Progenitor cell of endocrine pancreas (in vitro differentiated cells): Measurements from ENCODE around the gene MRGPRG. TPM values are rescaled to one million over a fixed set of nuclear protein-coding genes. Genes with fewer than 3 reads are reported as not detected.

Experiments used
- DNase-seq: peaks from one replicate; pipeline ENCODE4 v3.0.0; 2021; ENCODE audit warnings: low spot score; ENCODE audit not compliant: unreplicated experiment
- H3K27ac Mint-ChIP-seq: 2 replicates; pipeline ENCODE4 v1.8.0; 2021; ENCODE audit warnings: mild to moderate bottlenecking, moderate library complexity, mixed read lengths
- H3K27me3 Mint-ChIP-seq: 2 replicates; pipeline ENCODE4 v1.8.0; 2021; ENCODE audit warnings: mixed read lengths
- H3K36me3 Mint-ChIP-seq: 2 replicates; pipeline ENCODE4 v1.8.0; 2022; ENCODE audit warnings: mixed read lengths; ENCODE audit not compliant: insufficient read depth
- H3K4me1 Mint-ChIP-seq: 2 replicates; pipeline ENCODE4 v1.8.0; 2021; ENCODE audit warnings: low read depth, mixed read lengths
- H3K4me3 Mint-ChIP-seq: 2 replicates; pipeline ENCODE4 v1.8.0; 2021; ENCODE audit warnings: low read depth, mild to moderate bottlenecking, moderate library complexity, mixed read lengths
- H3K9me3 Mint-ChIP-seq: 2 replicates; pipeline ENCODE4 v1.8.0; 2021; ENCODE audit warnings: low read depth, mixed read lengths
- CTCF ChIP-seq: fragments of 200-600 bp; sonication (generic); IDR thresholded peaks from one replicate; pipeline ENCODE4 v1.5.0; 2021; ENCODE audit warnings: antibody characterized with exemption, mild to moderate bottlenecking; ENCODE audit not compliant: unreplicated experiment
- total RNA-seq: library from RNA; stranded (reverse); gene quantifications from 2 replicates; pipeline ENCODE4 v1.2.1, GENCODE V29; 2021

MRGPRG gene
- total RNA-seq, 1 donor from 2014 or later = not detected

- Mint-ChIP-seq H3K36me3 (no peaks in the 10 kb centered on the region), H3K9me3 (peaks cover 6% of the 10 kb centered on the region), H3K4me1 (no peaks in the 10 kb centered on the region), H3K4me3 (no peak overlapping the region), H3K27ac (no peak overlapping the region), H3K27me3 (peaks cover 52% of the 10 kb centered on the region)
- no peak for TF ChIP-seq CTCF
- DNase-seq = no peak
Observed at GRCh38 chr11:3208272-3208671, 10.3 kb downstream of the MRGPRG start.

GRCh38 chr11:3207526-3208189, 11.0 kb downstream of the MRGPRG start:
- no peak overlapping the region for H3K4me3 Mint-ChIP-seq
- H3K27ac Mint-ChIP-seq = no peak overlapping the region
- no peak for TF ChIP-seq CTCF
- no peaks in the 10 kb centered on the region for H3K36me3 Mint-ChIP-seq
- H3K27me3 Mint-ChIP-seq = peaks cover 48% of the 10 kb centered on the region
- H3K9me3 Mint-ChIP-seq = peaks cover 6% of the 10 kb centered on the region
- H3K4me1 Mint-ChIP-seq = no peaks in the 10 kb centered on the region
- no peak for DNase-seq

GRCh38 chr11:3206922-3207204, 11.8 kb downstream of the MRGPRG start:
- TF ChIP-seq CTCF = no peak
- Mint-ChIP-seq H3K36me3 (no peaks in the 10 kb centered on the region), H3K4me3 (no peak overlapping the region), H3K27me3 (peaks cover 50% of the 10 kb centered on the region), H3K9me3 (peaks cover 6% of the 10 kb centered on the region), H3K27ac (no peak overlapping the region), H3K4me1 (no peaks in the 10 kb centered on the region)
- no peak for DNase-seq

- no peaks in the 10 kb centered on the region for H3K36me3 Mint-ChIP-seq
- peaks cover under 1% of the 10 kb centered on the region for H3K9me3 Mint-ChIP-seq
- TF ChIP-seq CTCF = no peak
- no peak overlapping the region for H3K4me3 Mint-ChIP-seq
- no peaks in the 10 kb centered on the region for H3K4me1 Mint-ChIP-seq
- no peak overlapping the region for H3K27ac Mint-ChIP-seq
- H3K27me3 Mint-ChIP-seq = peaks cover 50% of the 10 kb centered on the region
- DNase-seq = no peak
Observed at GRCh38 chr11:3206156-3206921, 12.3 kb downstream of the MRGPRG start.

- H3K9me3 Mint-ChIP-seq = no peaks in the 10 kb centered on the region
- H3K36me3 Mint-ChIP-seq = no peaks in the 10 kb centered on the region
- H3K27ac Mint-ChIP-seq = no peak overlapping the region
- TF ChIP-seq CTCF = no peak
- no peak overlapping the region for H3K4me3 Mint-ChIP-seq
- peaks cover 58% of the 10 kb centered on the region for H3K27me3 Mint-ChIP-seq
- H3K4me1 Mint-ChIP-seq = no peaks in the 10 kb centered on the region
- no peak for DNase-seq
Observed at GRCh38 chr11:3205261-3206155, 13.1 kb downstream of the MRGPRG start.
